NCI-H82 treated with DMSO at 0.1 percent for 48 hours (cell line): ENCODE measurements around the gene DNAJB1.

Source experiments
- DNase-seq: peaks from one replicate; lab custom pipeline; 2025; ENCODE audit not compliant: unreplicated experiment; lab: John Stamatoyannopoulos, UW

The DNAJB1 gene

DNA sequence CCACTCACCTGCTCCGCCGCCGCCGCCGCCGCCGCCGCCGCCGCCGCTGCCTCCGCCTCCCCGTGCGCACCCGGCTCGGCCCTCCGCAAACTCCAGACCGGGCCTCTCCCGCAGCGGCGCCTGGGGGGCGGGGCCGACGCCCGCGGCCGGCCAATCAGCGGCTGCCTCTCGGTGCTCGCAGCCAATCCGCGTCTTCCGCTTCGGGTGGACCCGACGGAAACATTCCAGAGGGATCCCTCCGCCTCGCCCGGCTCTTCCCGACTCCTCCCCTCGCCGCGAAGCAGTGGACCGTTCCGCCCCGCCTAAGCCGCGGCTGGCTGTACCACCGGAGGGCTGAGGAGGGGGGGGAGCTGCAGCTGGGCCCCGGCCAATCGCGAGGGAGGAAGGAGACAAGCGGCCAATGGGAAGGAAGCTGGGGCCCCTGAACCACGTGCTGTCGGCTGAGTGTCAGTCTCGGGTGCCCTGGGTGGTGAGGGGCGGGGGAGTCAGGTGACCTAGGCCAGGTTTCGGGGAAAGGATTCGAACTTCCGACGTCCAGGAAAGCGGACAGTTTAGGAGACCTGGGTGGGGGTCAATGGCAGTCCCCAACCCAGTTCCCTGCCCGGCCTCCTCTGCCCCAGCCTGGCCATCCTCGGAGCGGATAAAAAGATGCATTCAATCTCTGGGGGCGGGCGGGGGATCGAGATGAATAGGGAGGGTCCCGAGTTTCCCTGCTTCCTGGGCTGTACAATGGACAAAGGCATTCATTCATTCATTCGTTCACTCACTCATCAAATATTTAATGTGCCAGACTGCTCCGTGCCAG is 22.0 kb downstream of the DNAJB1 start, which contains the start of gene GIPC1:
Gene GIPC1 (minus strand): TSS at position 99 of the 805 bp plus-strand sequence. CDS start 13,151 bp downstream, outside the sequence.
- DNase-seq = peak; percentile 100

DNA sequence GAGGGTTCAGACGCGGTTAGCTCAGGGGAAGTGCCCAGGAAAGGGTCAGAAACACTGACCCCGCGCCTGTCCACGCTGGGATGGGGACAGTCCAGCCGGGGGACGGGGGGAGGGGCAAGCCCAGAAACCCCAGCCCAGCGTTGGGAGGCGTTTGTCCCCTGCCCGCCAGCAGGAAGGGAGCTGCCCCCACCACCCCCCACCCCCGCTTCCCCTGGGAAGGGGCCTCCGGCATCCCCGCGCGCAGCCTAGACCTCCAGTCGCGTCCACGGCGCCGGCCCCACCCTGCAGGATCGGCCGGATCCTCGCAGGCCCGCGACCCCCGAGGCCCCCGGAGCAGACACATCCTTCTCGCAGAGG is 22.5 kb downstream of the DNAJB1 start:
- no peak for DNase-seq

DNA sequence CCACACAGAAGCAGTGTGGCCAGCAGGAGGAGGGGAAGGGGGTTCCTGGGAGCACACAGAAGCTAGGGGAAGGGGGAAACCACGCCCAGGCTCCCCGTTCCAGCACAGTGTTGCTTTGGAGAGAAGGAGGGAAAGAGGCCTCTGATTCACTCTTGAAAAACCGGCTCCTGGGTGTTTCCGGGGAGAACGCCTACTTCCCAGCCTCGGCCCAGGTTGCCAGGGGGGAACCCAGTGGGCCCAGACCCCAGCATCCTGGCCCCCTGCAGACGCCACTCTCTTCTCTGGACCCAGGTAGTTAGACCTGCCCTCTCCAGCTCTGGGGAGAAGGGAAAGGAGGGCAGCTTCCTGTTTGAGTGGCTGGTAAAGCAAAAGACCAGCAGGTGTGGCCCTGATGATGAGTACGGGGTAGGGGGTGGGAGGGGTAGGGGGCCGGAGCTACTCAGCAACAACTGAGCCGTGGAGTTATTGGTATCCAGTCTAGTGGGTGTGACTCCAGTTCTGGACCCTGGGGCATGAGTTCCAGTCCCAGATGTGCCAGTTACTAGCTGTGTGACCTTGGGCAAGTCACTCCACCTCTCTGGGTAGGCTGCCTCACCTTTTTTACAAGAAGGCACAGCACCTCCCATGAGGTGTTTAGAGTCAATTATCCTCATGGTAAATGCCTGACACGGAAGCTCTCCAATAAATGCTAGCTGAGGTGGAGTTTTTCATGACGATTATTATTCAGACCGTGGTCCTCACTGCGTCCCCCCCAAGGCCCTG is 23.1 kb downstream of the DNAJB1 start:
- DNase-seq = no peak

DNA sequence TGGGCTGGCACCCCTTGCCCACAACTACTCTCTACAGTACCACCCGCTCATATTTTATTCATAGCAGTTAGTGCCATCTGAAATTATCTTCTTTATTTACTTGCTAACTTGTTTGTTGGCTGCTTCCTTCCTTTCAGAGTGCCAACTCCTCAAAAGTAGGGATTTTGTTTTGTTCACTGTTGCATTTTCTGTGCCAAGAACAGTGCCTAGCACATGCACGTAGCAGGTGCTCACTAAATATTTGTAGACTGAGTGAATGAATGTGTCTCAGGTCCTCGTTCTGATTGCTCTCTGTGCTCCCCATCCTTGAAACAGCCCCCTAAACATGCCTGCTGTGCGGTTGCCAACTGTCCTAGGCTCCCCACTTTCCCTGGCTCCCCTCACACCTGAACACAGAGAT is 23.8 kb downstream of the DNAJB1 start:
- no peak for DNase-seq

DNA sequence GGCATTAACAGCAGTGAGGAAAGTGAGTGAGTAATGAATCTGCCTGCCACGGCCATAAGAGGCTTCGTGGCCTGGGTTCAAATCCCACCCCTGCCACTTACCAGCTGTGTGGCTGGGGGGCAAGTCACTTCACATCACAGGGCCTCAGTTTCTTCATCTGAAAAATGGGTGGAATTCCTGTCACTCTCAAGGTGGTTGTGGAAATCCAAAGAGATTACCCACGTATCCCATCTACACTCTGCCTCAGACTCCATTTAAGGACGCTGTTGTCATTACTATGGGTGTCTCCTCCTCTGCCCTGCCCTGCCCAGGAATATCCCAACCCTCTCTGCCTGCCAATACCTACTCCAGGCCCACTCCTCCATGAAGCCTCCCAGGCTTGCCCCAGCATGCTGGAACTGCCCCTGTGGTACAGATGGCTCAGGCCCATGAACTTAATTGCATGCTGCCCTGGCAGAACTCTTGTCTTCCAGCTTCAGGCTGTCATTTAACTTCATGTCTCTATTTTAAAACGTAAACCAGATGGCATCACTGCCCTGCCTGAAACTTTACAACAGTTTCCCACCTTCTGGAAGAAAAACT is 25.4 kb downstream of the DNAJB1 start:
- no peak for DNase-seq

DNA sequence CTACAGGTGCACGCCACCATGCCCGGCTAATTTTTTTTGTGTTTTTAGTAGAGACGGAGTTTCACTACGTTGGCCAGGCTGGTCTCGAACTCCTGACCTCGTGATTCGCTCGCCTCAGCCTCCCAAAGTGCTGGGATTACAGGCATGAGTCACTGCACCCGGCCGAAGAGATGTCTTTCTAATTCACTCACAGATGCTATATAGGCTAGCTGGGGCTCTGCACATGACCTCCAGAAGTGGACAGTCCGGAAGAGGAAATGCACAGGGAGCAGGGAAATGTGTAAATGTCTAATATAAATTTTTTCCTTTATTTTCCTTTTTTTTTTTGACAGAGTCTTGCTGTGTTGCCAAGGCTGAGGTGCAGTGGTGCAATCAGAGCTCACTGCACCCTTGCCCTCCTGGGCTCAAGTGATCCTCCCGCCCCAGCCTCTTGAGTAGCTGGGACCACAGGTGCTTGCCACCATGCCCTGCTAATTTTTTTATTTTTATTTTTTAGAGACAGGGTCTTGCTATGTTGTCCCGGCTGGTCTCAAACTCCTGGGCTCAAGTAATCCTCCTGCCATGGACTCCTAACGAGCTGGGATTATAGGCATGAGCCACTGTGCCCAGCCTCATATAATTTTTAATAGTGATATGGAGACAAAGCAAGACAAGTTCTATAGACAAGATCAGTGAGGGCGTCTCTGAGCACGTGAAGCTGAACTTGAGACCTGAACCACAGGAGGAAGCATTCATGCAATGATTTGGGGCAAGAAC is 30.6 kb downstream of the DNAJB1 start:
- DNase-seq = no peak

DNA sequence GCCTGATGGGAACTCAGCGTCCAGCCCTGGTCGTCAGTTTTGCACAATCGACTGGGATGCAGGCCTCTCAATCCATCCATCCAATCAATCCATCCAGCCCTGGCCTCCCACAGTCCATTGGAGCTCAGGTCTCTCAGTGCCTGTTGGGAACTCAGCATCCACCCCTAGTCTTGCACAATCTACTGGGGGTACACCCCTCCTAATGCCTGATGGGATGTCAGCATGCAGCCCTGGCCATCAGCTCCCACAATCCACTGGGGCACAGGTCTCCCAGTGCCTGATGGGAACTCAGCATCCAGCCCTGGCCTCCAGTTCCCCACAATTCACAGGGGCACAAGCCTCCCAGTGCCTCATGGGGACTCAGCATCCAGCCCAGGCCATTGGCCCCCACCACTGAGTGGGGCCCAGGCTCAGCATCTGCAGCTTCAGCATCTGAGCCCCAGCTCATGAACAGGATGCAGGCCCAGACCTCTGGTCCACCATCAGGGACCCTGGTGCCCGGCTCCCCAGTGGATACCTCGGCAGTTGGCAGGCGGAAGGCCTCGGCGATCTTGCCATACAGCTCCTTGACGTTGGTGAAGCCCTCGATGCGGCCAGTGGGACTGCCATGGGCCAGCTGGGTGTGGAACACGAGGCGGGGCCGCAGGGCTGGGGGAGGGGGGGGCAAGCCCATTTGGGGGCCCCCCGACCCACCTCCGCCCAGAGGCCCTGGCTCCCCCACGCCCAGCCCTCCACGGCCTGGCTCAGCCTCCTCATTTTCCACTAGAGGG is 35.8 kb downstream of the DNAJB1 start:
- DNase-seq = no peak

DNA sequence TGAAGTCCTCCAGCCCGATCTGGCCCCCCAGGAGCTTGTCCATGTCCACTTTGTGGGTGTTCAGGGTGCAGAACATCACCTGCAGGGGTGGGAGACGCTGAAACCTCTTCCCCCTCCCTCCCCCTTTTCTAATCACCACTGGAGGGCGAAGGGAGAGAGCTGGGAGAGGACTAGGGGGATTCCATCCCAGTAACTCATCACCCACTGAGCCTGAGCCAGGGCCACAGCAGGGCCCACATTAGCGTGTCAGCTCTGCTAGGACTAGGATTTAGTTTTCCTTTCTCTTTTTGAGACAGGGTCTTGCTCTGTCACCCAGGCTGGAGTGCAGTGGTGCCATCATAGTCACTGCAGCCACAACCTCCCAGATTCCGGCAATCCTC is 37.5 kb downstream of the DNAJB1 start:
- no peak for DNase-seq

DNA sequence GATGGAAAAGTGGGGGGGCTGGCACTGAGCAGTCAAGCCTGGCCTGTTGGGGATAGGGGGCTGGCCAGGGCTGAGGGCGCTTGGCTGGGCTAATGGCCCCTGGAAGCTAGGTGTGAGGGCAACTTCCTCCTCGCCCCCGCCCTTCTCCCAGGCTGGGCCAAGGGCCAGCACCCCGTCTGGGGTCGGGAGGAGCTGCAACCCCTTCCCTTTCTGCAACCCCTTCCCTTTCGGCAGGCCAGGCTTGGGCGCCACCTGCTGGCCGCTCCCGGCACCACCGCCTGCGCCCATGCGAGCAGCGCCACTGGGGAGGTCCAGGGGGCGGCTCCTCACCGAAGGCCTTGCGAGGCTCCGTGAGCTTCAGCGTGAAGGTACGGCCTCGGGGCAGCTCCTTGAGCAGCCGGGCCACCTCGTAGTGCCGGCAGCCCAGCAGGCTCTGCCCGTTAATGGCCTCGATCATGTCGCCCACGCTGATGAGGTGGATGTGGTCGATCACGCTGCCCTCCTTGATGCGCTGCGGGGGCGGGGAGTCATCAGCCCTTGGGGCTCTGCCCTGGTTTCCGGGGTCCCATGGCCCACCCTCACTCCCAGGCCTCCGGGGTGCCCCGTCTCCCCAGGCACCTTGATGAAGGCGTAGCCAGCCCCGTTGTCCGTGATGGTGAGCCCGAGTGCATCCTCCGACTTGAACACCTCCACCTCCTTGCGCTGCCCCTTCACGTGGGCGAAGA is 38.1 kb downstream of the DNAJB1 start:
- no peak for DNase-seq

DNA sequence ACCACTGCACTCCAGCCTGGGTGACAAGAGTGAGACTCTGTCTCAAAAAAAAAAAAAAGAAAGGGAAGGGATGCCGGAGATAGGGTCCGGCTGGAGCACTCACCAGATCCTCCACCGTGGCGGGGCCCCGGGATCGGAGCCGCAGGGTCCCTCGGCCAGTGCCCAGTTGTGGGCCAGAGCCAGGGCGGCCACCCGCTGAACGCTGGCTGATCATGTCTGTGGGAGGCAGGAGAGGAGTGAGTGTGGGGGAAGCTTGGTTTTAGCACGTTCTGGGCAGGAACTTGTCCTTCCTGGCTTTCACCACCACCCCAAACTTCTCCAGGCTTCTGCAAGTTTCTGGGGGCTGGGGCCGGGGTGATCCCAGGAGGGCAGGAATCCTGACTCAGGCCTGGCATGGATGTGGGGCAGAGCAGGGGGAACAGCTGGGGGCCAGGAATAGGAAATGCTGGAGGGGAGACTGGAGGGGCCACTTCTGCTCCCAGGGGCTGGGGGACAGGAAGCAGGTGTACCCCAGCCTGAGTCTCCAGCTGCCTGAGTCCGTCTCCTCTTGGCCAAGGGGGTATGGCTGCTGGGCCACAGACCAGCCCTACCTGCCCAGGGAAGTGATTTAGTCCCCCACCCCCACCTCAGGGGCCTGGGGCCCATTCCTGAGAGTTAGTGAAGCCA is 38.8 kb downstream of the DNAJB1 start:
- no peak for DNase-seq

DNA sequence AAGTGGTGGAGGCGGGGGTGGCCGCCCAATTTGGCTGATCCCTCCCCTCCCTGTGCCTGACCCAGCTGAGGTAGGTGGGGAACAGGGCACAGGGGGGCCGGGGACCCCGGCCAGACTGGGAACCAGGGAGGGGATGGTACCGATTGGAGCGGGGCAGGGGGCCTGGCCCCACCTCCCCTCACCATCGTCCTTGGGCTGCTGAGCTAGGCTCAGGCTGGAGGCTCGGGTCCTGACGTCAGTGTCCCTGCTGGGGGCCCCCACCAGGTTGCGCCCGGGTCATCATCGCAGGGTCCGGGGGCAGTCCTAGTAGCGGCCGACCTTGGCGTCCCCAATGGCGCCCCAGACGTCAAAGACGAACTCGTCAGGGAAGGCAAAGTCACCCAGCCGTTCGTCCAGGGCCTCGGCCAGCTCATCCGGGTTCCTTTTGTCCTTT is 40.1 kb downstream of the DNAJB1 start:
- DNase-seq = no peak

DNA sequence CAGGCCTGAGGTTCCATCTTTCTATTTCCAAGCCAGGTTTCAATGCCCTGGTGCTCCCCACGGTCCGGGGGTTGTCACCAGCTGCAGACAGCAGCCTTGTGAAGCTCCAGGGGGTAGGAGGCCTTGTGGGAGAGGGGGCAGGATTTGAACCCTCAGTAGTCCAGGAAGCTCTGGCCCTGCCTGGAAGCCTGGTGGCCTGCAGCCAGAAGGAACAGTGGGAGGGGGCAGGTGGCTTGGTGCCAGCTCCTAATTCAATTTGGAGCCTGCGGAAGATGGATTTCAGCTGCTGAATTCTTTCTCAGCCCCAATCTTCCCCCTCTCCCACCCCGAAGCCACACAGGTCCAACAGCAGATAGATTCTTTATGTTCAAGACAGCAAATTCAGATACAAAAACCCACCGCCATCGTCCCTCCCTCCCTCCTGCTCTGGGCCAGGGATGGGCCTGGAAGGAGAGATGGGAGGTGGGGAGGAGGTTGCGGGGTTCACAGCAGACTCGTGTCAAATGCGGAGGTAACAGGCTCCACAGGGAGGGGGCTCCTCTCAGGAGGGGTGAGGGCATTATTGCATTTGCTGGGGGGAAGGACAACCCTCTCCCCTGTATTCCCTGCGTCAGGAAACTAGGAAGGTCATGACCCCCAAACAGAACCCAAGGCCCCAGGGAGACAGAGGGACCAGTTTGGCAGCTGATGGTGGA is 40.6 kb downstream of the DNAJB1 start:
- DNase-seq = peak; percentile 43

DNA sequence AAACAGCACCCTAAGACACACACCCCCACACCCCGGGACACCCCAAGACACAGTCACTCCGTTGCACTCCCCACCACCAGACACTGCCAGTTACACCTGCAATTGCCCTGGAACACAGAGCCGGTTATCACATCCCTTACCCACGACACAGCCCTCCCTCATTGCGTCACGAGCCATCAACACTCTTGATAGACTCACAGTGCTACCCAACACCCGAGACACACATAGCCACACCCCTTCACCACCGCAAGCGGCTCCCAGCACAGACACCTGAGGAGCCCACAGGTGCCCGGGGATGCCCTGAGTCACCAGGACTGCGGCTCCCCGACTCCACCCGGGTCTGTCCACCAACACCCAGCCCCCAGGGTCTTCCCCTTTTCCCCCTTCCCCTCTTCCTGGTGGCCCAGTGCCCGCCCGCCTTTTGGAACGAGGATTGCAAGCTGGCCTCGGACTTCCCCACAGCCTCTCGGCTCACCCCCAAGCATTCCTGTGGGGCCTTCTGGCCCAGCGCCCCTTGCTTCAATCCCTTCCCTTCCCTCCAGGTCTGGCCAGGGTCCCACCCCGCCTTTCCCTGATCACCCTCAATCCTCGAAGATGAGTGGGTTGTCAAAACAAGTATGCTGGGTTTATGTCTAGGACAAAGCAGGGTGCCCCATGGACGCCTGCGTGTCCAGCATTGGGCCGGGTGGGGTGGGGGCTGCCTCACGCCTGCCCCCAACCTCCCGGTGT is 41.4 kb downstream of the DNAJB1 start:
- peak; percentile 15 for DNase-seq

DNA sequence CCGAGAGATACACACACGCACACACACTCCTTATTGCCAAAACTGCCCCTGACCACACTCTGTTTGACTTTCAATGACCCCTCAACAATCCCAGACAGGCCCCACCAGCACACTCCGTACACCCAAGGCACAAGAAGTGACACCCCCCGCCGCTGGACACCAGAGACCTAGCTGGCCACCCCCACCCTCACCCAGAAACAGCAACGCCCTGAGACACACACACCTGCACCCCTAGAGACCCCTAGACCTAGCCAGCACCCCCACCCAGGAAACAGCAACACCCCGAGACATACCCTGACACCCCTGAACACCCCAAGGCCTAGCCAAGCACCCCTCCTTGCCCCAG is 41.9 kb downstream of the DNAJB1 start:
- DNase-seq = no peak

DNA sequence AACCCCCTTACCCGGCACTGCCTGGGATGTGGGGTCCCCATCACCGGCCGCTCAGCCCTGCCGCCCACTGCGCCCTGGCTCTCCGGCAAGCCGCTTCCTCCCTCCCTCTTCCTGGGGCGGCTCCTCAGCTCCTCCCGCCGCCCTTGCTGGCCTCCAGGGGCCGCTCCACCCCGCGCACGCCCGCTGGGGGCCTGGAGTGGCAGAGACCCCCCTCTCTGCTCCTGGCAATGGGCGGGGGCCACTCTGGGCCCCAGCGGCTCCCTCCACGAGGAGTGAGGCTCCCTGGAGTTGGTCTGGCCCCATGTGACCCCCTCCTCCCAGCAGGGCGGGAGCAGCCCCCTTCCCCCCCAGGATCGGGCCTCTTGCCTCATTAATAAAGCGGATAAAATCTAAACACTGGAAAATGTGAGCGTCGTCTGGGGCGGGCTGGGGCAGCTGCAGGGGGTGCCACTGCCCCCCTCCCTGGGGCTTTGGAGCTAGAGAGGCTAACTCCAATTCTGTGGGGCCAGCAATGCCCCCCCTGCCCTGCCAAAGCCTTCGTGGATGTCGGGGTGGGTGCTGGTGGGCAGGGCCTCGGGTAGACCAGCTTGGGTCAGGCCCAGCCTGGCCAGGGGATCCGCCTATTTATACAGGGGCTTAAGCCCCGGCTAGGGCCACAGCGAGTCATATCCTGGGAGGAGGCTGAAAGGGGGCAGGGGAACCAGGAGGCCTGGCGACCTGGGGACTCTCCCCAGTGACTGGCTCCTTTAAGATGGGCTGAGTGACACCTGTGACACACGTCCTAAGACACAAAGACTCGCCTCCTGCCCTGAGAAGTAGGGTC is 42.7 kb downstream of the DNAJB1 start, which contains the start of gene PTGER1:
Gene PTGER1 (minus strand): TSS at position 104 of the 823 bp plus-strand sequence. CDS start 1,034 bp downstream, outside the sequence.
- DNase-seq = peak; percentile 57

DNA sequence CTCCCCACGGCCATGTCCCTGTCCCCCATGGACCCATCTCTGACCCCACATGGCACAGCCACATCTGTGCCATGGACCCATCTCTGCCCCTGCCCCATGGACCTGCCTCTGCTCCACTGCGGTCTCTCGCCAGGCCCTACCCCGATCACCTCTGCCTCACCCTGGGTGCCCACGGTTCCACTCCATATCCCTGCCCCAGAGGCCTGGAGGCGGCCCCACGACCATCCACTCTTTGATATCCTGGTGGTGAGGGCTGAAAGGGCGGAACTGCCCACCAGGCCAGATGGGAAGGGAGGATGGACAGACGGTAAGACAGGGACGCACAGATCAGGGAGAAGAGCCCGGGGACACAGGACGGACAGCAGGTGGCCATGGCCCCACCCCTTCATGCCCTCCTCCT is 43.4 kb downstream of the DNAJB1 start:
- DNase-seq = no peak

DNA sequence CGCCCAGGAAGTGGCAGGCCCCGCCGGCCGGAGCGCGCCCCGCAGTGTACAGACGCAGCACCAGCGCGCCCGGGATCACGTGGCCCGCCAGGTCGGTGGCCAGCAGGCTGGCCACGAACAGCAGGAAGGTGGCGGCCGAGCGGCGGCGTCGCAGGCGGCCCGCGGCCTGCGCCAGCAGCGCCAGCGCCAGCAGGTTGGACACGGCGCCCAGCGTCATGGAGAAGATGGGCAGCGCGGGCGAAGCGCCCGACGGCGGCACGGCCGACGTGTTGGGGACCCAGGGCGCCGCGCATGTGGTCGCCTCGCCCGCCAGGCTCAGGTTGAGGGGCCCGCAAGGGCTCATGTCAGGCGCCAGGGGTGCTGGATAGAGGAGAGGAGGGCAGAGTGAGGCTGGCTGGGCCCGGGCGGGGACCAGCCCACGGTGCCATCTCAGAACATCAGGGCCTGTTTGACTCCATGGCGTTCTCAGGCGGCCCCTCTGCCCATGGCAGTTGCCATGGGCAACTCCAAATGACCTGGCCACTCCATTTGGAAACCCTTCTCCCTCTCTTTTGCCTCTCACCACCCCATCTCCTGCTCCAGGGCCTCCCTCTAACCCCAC is 44.1 kb downstream of the DNAJB1 start:
- no peak for DNase-seq
